HT1080 (cell line): Measurements from ENCODE around the gene TREML4. TPM values are rescaled to one million over a fixed set of nuclear protein-coding genes. Genes with fewer than 3 reads are reported as not detected.

ENCODE experiments used
- DNase-seq: peaks from one replicate; pipeline ENCODE4 v3.0.0-alpha.2; 2015; ENCODE audit warnings: low read depth
- small RNA-seq: library from RNA; depleted of rRNA; stranded (forward); fragments of <200 nt; gene quantifications from one replicate; pipeline ENCODE3, GENCODE V24; 2014
- total RNA-seq: library from RNA; depleted of rRNA; stranded (reverse); fragments of >200 nt; shearing (Covaris generic); gene quantifications from 2 replicates; pipeline ENCODE4 v1.2.3, GENCODE V29; 2014; rRNA removed

TREML4 gene
- total RNA-seq, 1 experiment from 2014 or later, result not detected

- DNase-seq, result peak; percentile 40
These were observed 52.4 kb downstream of the TREML4 start for GRCh38 chr6:41280381-41281057.

GRCh38 chr6:41283600-41283999 is 55.5 kb downstream of the TREML4 start:
- DNase-seq, result no peak

- DNase-seq, result peak; percentile 38
These were observed 56.6 kb downstream of the TREML4 start for GRCh38 chr6:41284726-41285125.

GRCh38 chr6:41286544-41287346 is 58.6 kb downstream of the TREML4 start, which contains the start of gene TREM1:
TSS of gene TREM1 (minus strand) at chr6:41286682. CDS start at chr6:41286655, 27 bp downstream.
- DNase-seq, result peak; percentile 81

- DNase-seq, result peak; percentile 22
These were observed 60.0 kb downstream of the TREML4 start for GRCh38 chr6:41288030-41288753.

Small RNA genes within 50 kb of the gene (small RNA-seq; reads per million reads assigned to genes)
- gene AL391903.2, result not detected
- not detected for gene AL391903.3
- 0.77 reads per million, percentile 68 among the genes with 10 or more reads in this experiment for gene RNA5SP207

Other genes starting within 250 kb of the TREML4 start
- gene UNC5CL, start 189.1 kb upstream of the TREML4 start, total RNA-seq, result 0.16 and 0.37 TPM in 2 replicates
- gene TSPO2, start 185.9 kb upstream of the TREML4 start, total RNA-seq, result 0.34 and 0.43 TPM in 2 replicates
- gene APOBEC2, start 175.1 kb upstream of the TREML4 start, total RNA-seq, result not detected in 2 replicates
- 19.0 and 25.5 TPM in 2 replicates for gene OARD1, start 156.0 kb upstream of the TREML4 start, total RNA-seq
- 7.9 and 11.8 TPM in 2 replicates for gene NFYA, start 155.4 kb upstream of the TREML4 start, total RNA-seq
- gene TREML1, start 74.0 kb upstream of the TREML4 start, total RNA-seq, result 0.23 TPM in 1 of 2 replicates, not detected in the other
- gene TREM2, start 65.2 kb upstream of the TREML4 start, total RNA-seq, result 0.68 and 1.5 TPM in 2 replicates
- not detected in 2 replicates for gene TREML2, start 27.2 kb upstream of the TREML4 start, total RNA-seq
- gene TREM1, start 58.3 kb downstream of the TREML4 start, total RNA-seq, result 0.57 TPM in 1 of 2 replicates, not detected in the other
- gene NCR2, start 107.3 kb downstream of the TREML4 start, total RNA-seq, result not detected in 2 replicates